Neural cell (in vitro differentiated cells): Measurements from ENCODE around the gene GJA8. TPM values are rescaled to one million over a fixed set of nuclear protein-coding genes. Genes with fewer than 3 reads are reported as not detected.
"Not testable (repeated sequence)": the region's sequence is repeated elsewhere in the genome, so short reads cannot be mapped to it uniquely, and the experiment has no call there.

Experiments used
- H2AFZ ChIP-seq: fragments of 200-600, 300-800 bp; sonication (generic), shearing (Covaris generic); 2 replicates; pipeline ENCODE4 v1.6.0; 2014; ENCODE audit warnings: low read depth, mild to moderate bottlenecking, antibody characterized with exemption, low read length, moderate library complexity
- H3F3A ChIP-seq: fragments of 200-600 bp; shearing (Covaris generic); 2 replicates; pipeline ENCODE4 v1.6.1; 2016; ENCODE audit warnings: mild to moderate bottlenecking, moderate library complexity, mixed read lengths, antibody characterized with exemption, low read length; ENCODE audit not compliant: insufficient read depth, poor library complexity, severe bottlenecking
- H3K27ac ChIP-seq: fragments of 200-600, 300-800 bp; sonication (generic), shearing (Covaris generic); 2 replicates; pipeline ENCODE4 v1.5.1; 2014; ENCODE audit warnings: mild to moderate bottlenecking, low read length, moderate library complexity
- H3K27me3 ChIP-seq: fragments of 300-800, 200-600 bp; sonication (generic), shearing (Covaris generic); 2 replicates; pipeline ENCODE4 v1.6.0; 2014; ENCODE audit warnings: mild to moderate bottlenecking, low read depth, low read length, moderate library complexity; ENCODE audit not compliant: insufficient read depth
- H3K36me3 ChIP-seq: fragments of 300-800, 200-600 bp; sonication (generic), shearing (Covaris generic); 2 replicates; pipeline ENCODE4 v1.5.1; 2014; ENCODE audit warnings: mild to moderate bottlenecking, antibody characterized with exemption, low read length, moderate library complexity; ENCODE audit not compliant: insufficient read depth
- H3K4me2 ChIP-seq: fragments of 300-800, 200-600 bp; sonication (generic), shearing (Covaris generic); 2 replicates; pipeline ENCODE4 v1.6.0; 2014; ENCODE audit warnings: mild to moderate bottlenecking, low read length
- H3K4me3 ChIP-seq: fragments of 300-800, 200-600 bp; sonication (generic), shearing (Covaris generic); 2 replicates; pipeline ENCODE4 v1.5.1; 2014; ENCODE audit warnings: mild to moderate bottlenecking, low read length, moderate library complexity
- H3K79me2 ChIP-seq: fragments of 200-600 bp; shearing (Covaris generic); replicated peaks from 2 replicates; pipeline ENCODE4 v1.6.0; 2014; ENCODE audit warnings: mild to moderate bottlenecking, low read length, moderate library complexity; ENCODE audit not compliant: insufficient read depth
- H3K9ac ChIP-seq: fragments of 300-800, 200-600 bp; sonication (generic), shearing (Covaris generic); 2 replicates; pipeline ENCODE4 v1.6.1; 2016; ENCODE audit warnings: mild to moderate bottlenecking, low read length, mixed read lengths
- H3K9me2 ChIP-seq: fragments of 200-600 bp; shearing (Covaris generic); 2 replicates; pipeline ENCODE4 v1.6.1; 2016; ENCODE audit warnings: mild to moderate bottlenecking, low read length, mixed read lengths; ENCODE audit not compliant: insufficient read depth
- H3K9me3 ChIP-seq: fragments of 200-600, 300-800 bp; sonication (generic), shearing (Covaris generic); 2 replicates; pipeline ENCODE4 v1.6.1; 2016; ENCODE audit warnings: mild to moderate bottlenecking, mixed run types, low read length, moderate library complexity, mixed read lengths
- H4K20me1 ChIP-seq: fragments of 200-600 bp; shearing (Covaris generic); 2 replicates; pipeline ENCODE4 v1.6.1; 2016; ENCODE audit warnings: mild to moderate bottlenecking, mixed run types; ENCODE audit not compliant: insufficient read depth
- polyA plus RNA-seq: library from polyadenylated mRNA; depleted of rRNA; stranded (reverse); fragments of >200 nt; gene quantifications from 2 replicates; pipeline ENCODE4 v1.2.3, GENCODE V29; 2014

The GJA8 gene
- polyA plus RNA-seq, 1 donor from 2014 or later: not detected

GRCh38 chr1:147935296-147935695, 32.7 kb downstream of the GJA8 start:
- not testable (repeated sequence) for H3K79me2 ChIP-seq, H3K9me3 ChIP-seq, H3K4me2 ChIP-seq, H3K36me3 ChIP-seq, H3K9me2 ChIP-seq, H4K20me1 ChIP-seq, H2AFZ ChIP-seq, H3F3A ChIP-seq, H3K9ac ChIP-seq, H3K27ac ChIP-seq, H3K27me3 ChIP-seq, H3K4me3 ChIP-seq

GRCh38 chr1:147940456-147940855, 37.9 kb downstream of the GJA8 start:
- H3K9ac ChIP-seq, H3K27me3 ChIP-seq, H3K9me3 ChIP-seq, H3K4me2 ChIP-seq, H2AFZ ChIP-seq, H3K4me3 ChIP-seq, H3K79me2 ChIP-seq, H3K9me2 ChIP-seq, H3K36me3 ChIP-seq, H3F3A ChIP-seq, H4K20me1 ChIP-seq, H3K27ac ChIP-seq: not testable (repeated sequence)

- H3K9me2 ChIP-seq, H3K27ac ChIP-seq, H3K36me3 ChIP-seq, H3K9ac ChIP-seq, H3K9me3 ChIP-seq, H4K20me1 ChIP-seq, H3K79me2 ChIP-seq, H3F3A ChIP-seq, H3K27me3 ChIP-seq, H3K4me2 ChIP-seq, H2AFZ ChIP-seq, H3K4me3 ChIP-seq: not testable (repeated sequence)
Observed at GRCh38 chr1:147942563-147942962, 40.0 kb downstream of the GJA8 start.

- H2AFZ ChIP-seq, H3K9me2 ChIP-seq, H3F3A ChIP-seq, H3K9ac ChIP-seq, H3K9me3 ChIP-seq, H3K79me2 ChIP-seq, H3K27me3 ChIP-seq, H3K27ac ChIP-seq, H3K36me3 ChIP-seq, H3K4me3 ChIP-seq, H4K20me1 ChIP-seq, H3K4me2 ChIP-seq: not testable (repeated sequence)
Observed at GRCh38 chr1:147949517-147949916, 46.9 kb downstream of the GJA8 start.

Other genes with a start within 250 kb of the GJA8 start
- 2.9 and 5.0 TPM in 2 replicates for gene ACP6, start 232.3 kb upstream of the GJA8 start, polyA plus RNA-seq
- not detected in 2 replicates for gene GJA5, start 142.2 kb upstream of the GJA8 start, polyA plus RNA-seq
- 36.9 and 54.7 TPM in 2 replicates for gene GPR89B, start 25.6 kb downstream of the GJA8 start, polyA plus RNA-seq
- gene NBPF11, start 249.5 kb downstream of the GJA8 start, polyA plus RNA-seq: 21.5 and 21.8 TPM in 2 replicates